B cell (primary cell): Measurements from ENCODE around the gene UBN1. TPM values are rescaled to one million over a fixed set of nuclear protein-coding genes. Genes with fewer than 3 reads are reported as not detected.

Experiments
- ATAC-seq: fragments of 200-7000 bp; cut with Tn5 transposase; one replicate; pipeline ENCODE4 v1.10.0; 2021; ENCODE audit warnings: low read depth, mild to moderate bottlenecking, moderate number of reproducible peaks, moderate library complexity
- CTCF ChIA-PET: fragments of 350-600 bp; sonication (Branson Sonifier 250); formaldehyde crosslinking; loops from one replicate; lab custom pipeline; 2021; ENCODE audit warnings: antibody characterized with exemption, inconsistent platforms; lab: Charles Lee
- POLR2A ChIA-PET: fragments of 350-600 bp; sonication (Branson Sonifier 250); formaldehyde crosslinking; loops from one replicate; lab custom pipeline; 2021; ENCODE audit warnings: antibody characterized with exemption; lab: Charles Lee
- DNase-seq: peaks from one replicate; pipeline ENCODE4 v3.0.0; 2013
- H2AFZ ChIP-seq: 2 replicates; pipeline ENCODE4 v1.6.1; 2012; ENCODE audit warnings: mild to moderate bottlenecking, low read depth, low read length; ENCODE audit not compliant: insufficient read depth, poor library complexity, severe bottlenecking
- H3K27ac ChIP-seq, 2 donors: 1 replicate in 1 of 2; 2 replicates in 1 of 2; pipeline ENCODE4 v1.5.1; 2012 to 2013; ENCODE audit warnings: low read length in 2 of 2, mild to moderate bottlenecking in 2 of 2, moderate library complexity in 1 of 2
- H3K27me3 ChIP-seq, 4 experiments: fragments of 200-600 bp in 1 of 4; sonication (generic) in 1 of 4; replicated peaks in 1 of 4; 1 replicate in 2 of 4; 2 replicates in 2 of 4; pipeline versions ENCODE4 v1.6.1 to v1.7.0; 2013 to 2016; ENCODE audit warnings: low read length in 3 of 4, mild to moderate bottlenecking in 2 of 4, mixed read lengths in 1 of 4, moderate library complexity in 1 of 4; ENCODE audit not compliant: insufficient read depth in 4 of 4, control insufficient read depth in 3 of 4; ENCODE audit errors: control extremely low read depth in 1 of 4
- H3K36me3 ChIP-seq, 2 experiments: replicated peaks in 1 of 2; 1 replicate in 1 of 2; 2 replicates in 1 of 2; pipeline versions ENCODE4 v1.6.1 to v1.7.1; 2013; ENCODE audit warnings: low read length in 1 of 2; ENCODE audit not compliant: insufficient read depth in 2 of 2, control insufficient read depth in 1 of 2; ENCODE audit errors: control extremely low read depth in 1 of 2, extremely low read depth in 1 of 2
- H3K4me1 ChIP-seq, 2 donors: fragments of 200-600 bp in 1 of 2; sonication (generic) in 1 of 2; 1 replicate in 1 of 2; 2 replicates in 1 of 2; pipeline versions ENCODE4 v1.5.1 to v1.6.1; 2013 to 2017; ENCODE audit warnings: low read length in 2 of 2; ENCODE audit not compliant: control insufficient read depth in 2 of 2, insufficient read depth in 2 of 2
- H3K4me2 ChIP-seq: replicated peaks from 2 replicates; pipeline ENCODE3; 2012; ENCODE audit warnings: mild to moderate bottlenecking, low read depth, low read length; ENCODE audit not compliant: poor library complexity, severe bottlenecking
- H3K4me3 ChIP-seq, 5 experiments: fragments of 200-600 bp in 1 of 5; sonication (generic) in 1 of 5; 1 replicate in 3 of 5; 2 replicates in 2 of 5; pipeline versions ENCODE4 v1.5.1 to v1.7.0; 2011 to 2016; ENCODE audit warnings: low read length in 4 of 5, mild to moderate bottlenecking in 4 of 5, low read depth in 2 of 5, control low read depth in 1 of 5, moderate library complexity in 1 of 5; ENCODE audit not compliant: insufficient read depth in 1 of 5; ENCODE audit errors: control extremely low read depth in 1 of 5, extremely low read depth in 1 of 5
- H3K79me2 ChIP-seq: fragments of 200-600 bp; sonication (generic); one replicate; pipeline ENCODE4 v1.6.0; 2016; ENCODE audit warnings: low read length; ENCODE audit not compliant: control insufficient read depth, insufficient read depth
- H3K9ac ChIP-seq: fragments of 200-600 bp; sonication (generic); 2 replicates; pipeline ENCODE4 v1.6.1; 2017; ENCODE audit warnings: mild to moderate bottlenecking, low read length, moderate library complexity
- H3K9me3 ChIP-seq, 3 donors: one replicate each; pipeline versions ENCODE4 v1.6.1 to v1.7.1; 2013; ENCODE audit warnings: low read length in 2 of 3; ENCODE audit not compliant: control insufficient read depth in 2 of 3, insufficient read depth in 1 of 3; ENCODE audit errors: control extremely low read depth in 1 of 3
- H4K20me1 ChIP-seq: 2 replicates; pipeline ENCODE4 v1.6.0; 2012; ENCODE audit warnings: mild to moderate bottlenecking, low read length; ENCODE audit not compliant: insufficient read depth, control insufficient read depth, poor library complexity, severe bottlenecking
- H3K27ac Mint-ChIP-seq: one replicate; pipeline ENCODE4 v1.8.0; 2021; ENCODE audit warnings: mixed read lengths
- H3K27me3 Mint-ChIP-seq: one replicate; pipeline ENCODE4 v1.8.0; 2021; ENCODE audit warnings: mixed read lengths
- H3K4me1 Mint-ChIP-seq: one replicate; pipeline ENCODE4 v1.8.0; 2021; ENCODE audit warnings: mixed read lengths
- H3K4me3 Mint-ChIP-seq: one replicate; pipeline ENCODE4 v1.8.0; 2021; ENCODE audit warnings: mixed read lengths
- H3K9me3 Mint-ChIP-seq: one replicate; pipeline ENCODE4 v1.8.0; 2022; ENCODE audit warnings: mixed read lengths; ENCODE audit not compliant: insufficient read depth
- CTCF ChIP-seq: fragments of 200-600 bp; IDR thresholded peaks from one replicate; pipeline ENCODE4 v1.8.0; 2022; ENCODE audit warnings: antibody characterized with exemption, mild to moderate bottlenecking
- EZH2 ChIP-seq: IDR thresholded peaks from 2 replicates; pipeline ENCODE4 v1.6.1; 2012; ENCODE audit warnings: borderline replicate concordance, low read depth, mild to moderate bottlenecking, moderate library complexity, low read length; ENCODE audit not compliant: insufficient read depth, poor library complexity, severe bottlenecking
- WGBS: methylation state at CpG from one replicate; pipeline ENCODE4 v1.1.5; 2013; ENCODE audit warnings: missing lambda C conversion rate; ENCODE audit not compliant: insufficient coverage; 5-methylcytosine and 5-hydroxymethylcytosine counted together
- intact Hi-C: fragments of 100-400 bp; cut with micrococcal nuclease; formaldehyde crosslinking; loops from one replicate; pipeline ENCODE4 v1.10.0; 2022
- polyA plus RNA-seq: library from polyadenylated mRNA; depleted of rRNA; stranded (reverse); fragments of >200 nt; gene quantifications from 2 replicates; pipeline ENCODE4 v1.2.3, GENCODE V29; 2012
- total RNA-seq, 2 donors: library from RNA; stranded (reverse); fragments of 120-200 nt in 1 of 2; gene quantifications; 1 replicate in 1 of 2; 2 replicates in 1 of 2; pipeline versions ENCODE4 v1.2.3 to v1.2.4, GENCODE V29; 2013 to 2022

The UBN1 gene
- total and polyA plus RNA-seq, 2 donors (not counting 1 experiment from before 2014, with no cell fraction given), result 16.6 to 38.1 TPM

- H3K27ac Mint-ChIP-seq, result no peak overlapping the region
Observed at GRCh38 chr16:4814046-4814445, 33.2 kb upstream of the UBN1 start.

GRCh38 chr16:4814542-4815173 is 32.6 kb upstream of the UBN1 start:
- Mint-ChIP-seq H3K9me3 (no peaks in the 10 kb centered on the region), H3K27ac (no peak overlapping the region), H3K27me3 (no peaks in the 10 kb centered on the region), H3K4me1 (no peaks in the 10 kb centered on the region), H3K4me3 (no peak overlapping the region)
- Histone ChIP-seq H4K20me1 (no peaks in the 10 kb centered on the region), H2AFZ (no peak overlapping the region), H3K27ac (no peak overlapping the region), H3K9me3 (no peaks in the 10 kb centered on the region), H3K36me3 (peaks cover 0 to 63% of the 10 kb centered on the region in 2 experiments), H3K4me3 (no peak overlapping the region), H3K4me2 (no peak overlapping the region), H3K4me1 (no peaks in the 10 kb centered on the region), H3K27me3 (no peaks in the 10 kb centered on the region), H3K79me2 (no peaks in the 10 kb centered on the region), H3K9ac (no peak overlapping the region)
- CTCF ChIA-PET, result no interaction called here
- intact Hi-C loops, result no loop called here
- 95% methylated on average over 15 of the region's 16 CpGs for WGBS
- POLR2A ChIA-PET, result no interaction called here
- DNase-seq (no peak), ATAC-seq (no peak)
- TF ChIP-seq EZH2 (no peak), CTCF (no peak)

More at GRCh38 chr16:4814046-4814445, 33.2 kb upstream of the UBN1 start:
- Histone ChIP-seq H3K4me1 (no peaks in the 10 kb centered on the region), H4K20me1 (no peaks in the 10 kb centered on the region), H3K27me3 (no peaks in the 10 kb centered on the region), H3K4me2 (no peak overlapping the region), H3K4me3 (no peak overlapping the region), H2AFZ (no peak overlapping the region), H3K27ac (no peak overlapping the region), H3K79me2 (no peaks in the 10 kb centered on the region), H3K9me3 (no peaks in the 10 kb centered on the region), H3K9ac (no peak overlapping the region), H3K36me3 (peaks cover 0 to 58% of the 10 kb centered on the region in 2 experiments)
- TF ChIP-seq EZH2, result no peak
- no peak for TF ChIP-seq CTCF
- Mint-ChIP-seq H3K9me3 (no peaks in the 10 kb centered on the region), H3K4me1 (no peaks in the 10 kb centered on the region), H3K4me3 (no peak overlapping the region), H3K27me3 (no peaks in the 10 kb centered on the region)
- DNase-seq, result no peak
- ChIA-PET CTCF (no interaction called here), POLR2A (no interaction called here)
- intact Hi-C loops, result no loop called here
- ATAC-seq, result no peak
